DND-41 (cell line): Measurements from ENCODE around the gene TTR.

Source experiments
- EZH2 ChIP-seq: IDR thresholded peaks from 3 replicates; pipeline ENCODE4 v1.6.1; 2012; ENCODE audit warnings: borderline replicate concordance, low read depth, mild to moderate bottlenecking, moderate library complexity, low read length, inconsistent platforms; ENCODE audit not compliant: severe bottlenecking
- TF ChIP-seq, protein P1 (sequence below): IDR thresholded peaks from 2 replicates; pipeline ENCODE4 v1.5.1; 2012; ENCODE audit warnings: borderline replicate concordance, low read length, moderate library complexity, mild to moderate bottlenecking; ENCODE audit not compliant: poor library complexity, severe bottlenecking; ENCODE audit errors: extremely low read depth

DNA sequence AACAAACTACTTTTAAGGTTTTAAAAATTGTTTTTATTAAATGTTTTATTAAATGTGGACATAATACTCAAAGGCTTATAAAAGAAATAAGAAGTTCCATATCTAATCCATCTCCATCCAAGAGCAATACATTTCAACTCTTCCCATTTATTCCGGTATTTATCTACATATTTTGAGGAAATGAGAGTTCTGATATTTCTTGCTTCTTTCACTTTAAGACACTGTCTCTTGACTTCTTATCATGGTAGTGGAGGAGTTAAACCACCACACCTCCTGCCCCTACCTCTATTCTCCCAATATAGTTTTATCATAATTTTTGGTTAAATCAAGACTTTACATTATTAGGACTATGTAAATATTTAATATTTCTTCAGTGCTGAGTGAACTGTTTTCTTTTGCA is 40.7 kb downstream of the TTR start:
- TF ChIP-seq, protein P1, sequence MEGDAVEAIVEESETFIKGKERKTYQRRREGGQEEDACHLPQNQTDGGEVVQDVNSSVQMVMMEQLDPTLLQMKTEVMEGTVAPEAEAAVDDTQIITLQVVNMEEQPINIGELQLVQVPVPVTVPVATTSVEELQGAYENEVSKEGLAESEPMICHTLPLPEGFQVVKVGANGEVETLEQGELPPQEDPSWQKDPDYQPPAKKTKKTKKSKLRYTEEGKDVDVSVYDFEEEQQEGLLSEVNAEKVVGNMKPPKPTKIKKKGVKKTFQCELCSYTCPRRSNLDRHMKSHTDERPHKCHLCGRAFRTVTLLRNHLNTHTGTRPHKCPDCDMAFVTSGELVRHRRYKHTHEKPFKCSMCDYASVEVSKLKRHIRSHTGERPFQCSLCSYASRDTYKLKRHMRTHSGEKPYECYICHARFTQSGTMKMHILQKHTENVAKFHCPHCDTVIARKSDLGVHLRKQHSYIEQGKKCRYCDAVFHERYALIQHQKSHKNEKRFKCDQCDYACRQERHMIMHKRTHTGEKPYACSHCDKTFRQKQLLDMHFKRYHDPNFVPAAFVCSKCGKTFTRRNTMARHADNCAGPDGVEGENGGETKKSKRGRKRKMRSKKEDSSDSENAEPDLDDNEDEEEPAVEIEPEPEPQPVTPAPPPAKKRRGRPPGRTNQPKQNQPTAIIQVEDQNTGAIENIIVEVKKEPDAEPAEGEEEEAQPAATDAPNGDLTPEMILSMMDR = no peak
- TF ChIP-seq EZH2 = no peak
